HepG2 (cell line): ENCODE measurements around the gene PTGIS. TPM values are rescaled to one million over a fixed set of nuclear protein-coding genes. Genes with fewer than 3 reads are reported as not detected.

Experiments
- ATAC-seq: fragments of 200-7000 bp; cut with Tn5 transposase; 3 replicates; pipeline ENCODE4 v1.9.1; 2020; ENCODE audit warnings: mild to moderate bottlenecking, moderate library complexity
- BruUV-seq: library from RNA; stranded (reverse); fragments of 400-500 nt; replicated peaks from 2 replicates; lab custom pipeline; 2021; lab: Mats Ljungman, UMichigan
- CTCF ChIA-PET: fragments of 300-600 bp; formaldehyde crosslinking; extraction: SDS; loops from one replicate; lab custom pipeline; 2021; ENCODE audit warnings: low total read pairs, inconsistent platforms, low intra/inter-chr PET ratio; lab: Yijun Ruan, JAX
- POLR2A ChIA-PET: fragments of 350-600 bp; sonication (Branson Sonifier 250); formaldehyde crosslinking; loops from one replicate; lab custom pipeline; 2020; ENCODE audit warnings: antibody characterized with exemption, inconsistent platforms; lab: Yijun Ruan, JAX
- DNase-seq: peaks from one replicate; pipeline ENCODE4 v3.0.0-alpha.2; 2015; ENCODE audit warnings: low spot score
- FAIRE-seq: peaks from 3 replicates; lab custom pipeline; 2011; peaks lifted over from hg19 to GRCh38; lab: Jason Lieb, UNC
- H2AFZ ChIP-seq: one replicate; pipeline ENCODE4 v1.6.1; 2011; ENCODE audit warnings: low read length, inconsistent platforms
- H3K27ac ChIP-seq: fragments of 300-600 bp; 3 replicates; pipeline ENCODE4 v1.8.0; 2011; ENCODE audit warnings: mixed run types, mild to moderate bottlenecking, mixed read lengths, low read length, inconsistent platforms; ENCODE audit not compliant: insufficient read depth; ENCODE audit errors: extremely low read length
- H3K27me3 ChIP-seq, 2 experiments: fragments of 200-600 bp in 1 of 2; 2 replicates in 1 of 2; 3 replicates in 1 of 2; pipeline versions ENCODE4 v1.6.0 to v1.8.0; 2011; ENCODE audit warnings: low read length in 2 of 2, mild to moderate bottlenecking in 2 of 2, moderate library complexity in 2 of 2, inconsistent platforms in 1 of 2; ENCODE audit not compliant: insufficient read depth in 2 of 2, control insufficient read depth in 1 of 2
- H3K36me3 ChIP-seq, 2 experiments: fragments of 200-600 bp in 1 of 2; replicated peaks in 1 of 2; 2 replicates in 1 of 2; 3 replicates in 1 of 2; pipeline versions ENCODE4 v1.5.1 to v1.8.0; 2011; ENCODE audit warnings: low read length in 2 of 2, inconsistent platforms in 1 of 2; ENCODE audit not compliant: insufficient read depth in 2 of 2, control insufficient read depth in 1 of 2
- H3K4me1 ChIP-seq: 2 replicates; pipeline ENCODE4 v1.5.1; 2012; ENCODE audit warnings: low read length, inconsistent platforms; ENCODE audit not compliant: insufficient read depth
- H3K4me2 ChIP-seq: 2 replicates; pipeline ENCODE4 v1.6.0; 2011; ENCODE audit warnings: low read depth, low read length, inconsistent platforms
- H3K4me3 ChIP-seq, 3 experiments: fragments of 200-600 bp in 1 of 3; sonication (generic), shearing (Covaris generic) in 1 of 3; replicated peaks in 1 of 3; 2 replicates each; pipeline ENCODE4 v1.5.1; 2011 to 2016; ENCODE audit warnings: low read length in 3 of 3, inconsistent platforms in 2 of 3, low read depth in 2 of 3, mild to moderate bottlenecking in 2 of 3, control low read depth in 1 of 3, mixed read lengths in 1 of 3; ENCODE audit not compliant: insufficient read depth in 1 of 3
- H3K79me2 ChIP-seq: one replicate; pipeline ENCODE4 v1.6.1; 2011; ENCODE audit warnings: low read length, inconsistent platforms; ENCODE audit not compliant: insufficient read depth
- H3K9ac ChIP-seq: 2 replicates; pipeline ENCODE4 v1.6.0; 2011; ENCODE audit warnings: mild to moderate bottlenecking, low read depth, low read length, inconsistent platforms; ENCODE audit not compliant: insufficient read depth
- H3K9me3 ChIP-seq: 2 replicates; pipeline ENCODE4 v1.5.1; 2012; ENCODE audit warnings: mild to moderate bottlenecking, low read length
- H4K20me1 ChIP-seq: 2 replicates; pipeline ENCODE4 v1.6.0; 2011; ENCODE audit warnings: inconsistent platforms, mild to moderate bottlenecking, low read length, moderate library complexity; ENCODE audit not compliant: insufficient read depth
- FOXO1 ChIP-seq: sonication (generic); formaldehyde crosslinking; IDR thresholded peaks from 2 replicates; pipeline ENCODE4 v1.4.0; 2020; ENCODE audit warnings: missing genetic modification reagents
- MTA1 ChIP-seq: sonication (generic); formaldehyde crosslinking; IDR thresholded peaks from 2 replicates; pipeline ENCODE4 v1.4.0; 2020; ENCODE audit warnings: missing genetic modification reagents, mild to moderate bottlenecking, borderline replicate concordance
- ONECUT2 ChIP-seq: sonication (generic); formaldehyde crosslinking; IDR thresholded peaks from 2 replicates; pipeline ENCODE4 v1.4.0; 2020; ENCODE audit warnings: missing genetic modification reagents
- PBX3 ChIP-seq: sonication (generic); formaldehyde crosslinking; IDR thresholded peaks from 2 replicates; pipeline ENCODE4 v1.8.1; 2023; ENCODE audit warnings: missing genetic modification reagents, inconsistent platforms, borderline replicate concordance
- SAP130 ChIP-seq: IDR thresholded peaks from 2 replicates; pipeline ENCODE4 v1.6.1; 2016; ENCODE audit warnings: low read depth
- SATB2 ChIP-seq: sonication (generic); formaldehyde crosslinking; IDR thresholded peaks from 2 replicates; pipeline ENCODE4 v1.5.0; 2020; ENCODE audit warnings: missing genetic modification reagents
- SRSF9 ChIP-seq: fragments of 200-400 bp; formaldehyde crosslinking; IDR thresholded peaks from 2 replicates; pipeline ENCODE4 v1.6.1; 2018; ENCODE audit warnings: borderline replicate concordance, mild to moderate bottlenecking, low read depth, low read length; ENCODE audit not compliant: insufficient read depth, poor library complexity, severe bottlenecking
- SSRP1 ChIP-seq: IDR thresholded peaks from 2 replicates; pipeline ENCODE4 v1.6.1; 2016; ENCODE audit warnings: control low read depth
- ZKSCAN5 ChIP-seq: sonication (generic); formaldehyde crosslinking; IDR thresholded peaks from 2 replicates; pipeline ENCODE4 v1.5.1; 2020; ENCODE audit warnings: mild to moderate bottlenecking, missing genetic modification reagents
- ZNF101 ChIP-seq: sonication (generic); formaldehyde crosslinking; IDR thresholded peaks from 2 replicates; pipeline ENCODE4 v1.4.0; 2020; ENCODE audit warnings: mild to moderate bottlenecking, low read depth, missing genetic modification reagents, borderline replicate concordance
- ZNF296 ChIP-seq: sonication (generic); formaldehyde crosslinking; conservative IDR thresholded peaks from 2 replicates; pipeline ENCODE4 v1.5.0; 2020; ENCODE audit warnings: mild to moderate bottlenecking, missing genetic modification reagents
- ZNF788 ChIP-seq: sonication (generic); formaldehyde crosslinking; IDR thresholded peaks from 2 replicates; pipeline ENCODE4 v1.5.0; 2020; ENCODE audit warnings: mild to moderate bottlenecking, missing genetic modification reagents, borderline replicate concordance
- WGBS: methylation state at CpG from one replicate; pipeline ENCODE4 v1.1.6; 2017; ENCODE audit warnings: low lambda C conversion rate; 5-methylcytosine and 5-hydroxymethylcytosine counted together
- in situ Hi-C: cut with HindIII; loops from 2 replicates; pipeline ENCODE4 v1.10.0; 2017; ENCODE audit warnings: low pct_unique_long_range_greater_than_20kb; ENCODE audit not compliant: extremely low pct_ligation_motif_present
- intact Hi-C: fragments of 100-400 bp; cut with micrococcal nuclease; formaldehyde crosslinking; loops from one replicate; pipeline ENCODE4 v1.10.0; 2022; ENCODE audit not compliant: unreplicated experiment
- polyA plus RNA-seq, 8 experiments: library from polyadenylated mRNA; depleted of rRNA in 3 of 8; stranded (reverse) in 7 of 8; unstranded in 1 of 8; fragments of >200 nt; fragmentation: Illumina TruSeq in 4 of 8; extraction: Trizol in 4 of 8; gene quantifications; 2 replicates each; pipeline versions ENCODE4 v1.2.1 to v1.2.3, GENCODE V29; 2011 to 2016; ENCODE audit warnings: low read depth in 4 of 8, missing spikeins in 1 of 8, mixed read lengths in 1 of 8; ENCODE audit not compliant: insufficient read depth in 1 of 8
- total RNA-seq, 5 experiments: library from RNA; depleted of rRNA; stranded (reverse); fragments of >200 nt; fragmentation: Illumina TruSeq; extraction: Trizol; gene quantifications; 2 replicates each; pipeline ENCODE4 v1.2.3, GENCODE V29; 2016; ENCODE audit warnings: low read depth in 1 of 5
- TF ChIP-seq, protein P1 (sequence below): sonication (generic); formaldehyde crosslinking; IDR thresholded peaks from 2 replicates; pipeline ENCODE4 v1.5.0; 2020; ENCODE audit warnings: missing genetic modification reagents, mild to moderate bottlenecking, borderline replicate concordance
- TF ChIP-seq, protein P2 (sequence below): sonication (generic); formaldehyde crosslinking; IDR thresholded peaks from 2 replicates; pipeline ENCODE4 v1.4.0; 2020; ENCODE audit warnings: missing genetic modification reagents
- TF ChIP-seq, protein P3 (sequence below): sonication (generic); formaldehyde crosslinking; IDR thresholded peaks from 2 replicates; pipeline ENCODE4 v1.5.1; 2020; ENCODE audit warnings: missing genetic modification reagents, mild to moderate bottlenecking, borderline replicate concordance
- TF ChIP-seq, protein P4 (sequence below): sonication (generic); formaldehyde crosslinking; IDR thresholded peaks from 2 replicates; pipeline ENCODE4 v1.5.0; 2020; ENCODE audit warnings: mild to moderate bottlenecking, missing genetic modification reagents

Gene PTGIS
- total and polyA plus RNA-seq, 2 of the 13 experiments (the other 11 are each of a cell fraction or from before 2014, with no cell fraction given): not detected

DNA sequence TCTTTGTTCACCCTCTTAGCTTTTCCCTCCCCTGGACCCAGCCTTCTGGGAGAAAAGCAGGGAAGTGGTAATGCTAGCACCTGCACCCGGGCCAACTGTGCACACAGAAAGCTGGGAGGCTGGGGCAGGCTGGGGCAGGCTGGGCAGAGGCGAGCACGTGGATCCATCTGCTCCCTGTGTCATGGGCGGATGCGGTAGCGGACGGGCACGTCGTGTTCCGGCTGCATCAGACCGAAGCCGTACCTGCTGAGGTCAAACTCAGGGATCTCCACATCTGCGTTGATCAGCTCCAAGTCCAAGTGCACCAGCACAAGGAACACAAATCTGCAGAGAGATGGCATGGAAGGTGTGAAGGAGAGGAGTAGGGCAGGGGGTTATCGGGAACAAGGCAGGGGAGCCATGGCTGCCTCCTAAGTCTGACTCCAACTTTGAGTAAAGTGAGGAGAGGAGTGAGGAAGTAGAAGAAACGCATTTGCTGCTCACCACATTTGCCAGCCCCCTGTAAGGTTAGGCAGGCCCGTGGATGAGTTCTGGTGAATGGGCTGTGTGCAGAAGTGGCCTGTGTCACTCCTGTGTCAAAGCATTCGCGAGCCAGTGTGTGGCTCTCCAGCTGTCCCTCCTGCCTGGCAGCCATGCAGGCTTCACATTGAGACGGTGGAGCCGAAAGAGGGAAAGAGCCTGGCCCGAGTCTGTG lies 60.0 kb downstream of the PTGIS start (continued):
- TF ChIP-seq MTA1 (CRISPR knock-in tag): 0 out of 2 replicates have a peak, but pooled peaks have one; percentile 40
- TF ChIP-seq SATB2 (CRISPR knock-in tag): no peak
- TF ChIP-seq, protein P1, sequence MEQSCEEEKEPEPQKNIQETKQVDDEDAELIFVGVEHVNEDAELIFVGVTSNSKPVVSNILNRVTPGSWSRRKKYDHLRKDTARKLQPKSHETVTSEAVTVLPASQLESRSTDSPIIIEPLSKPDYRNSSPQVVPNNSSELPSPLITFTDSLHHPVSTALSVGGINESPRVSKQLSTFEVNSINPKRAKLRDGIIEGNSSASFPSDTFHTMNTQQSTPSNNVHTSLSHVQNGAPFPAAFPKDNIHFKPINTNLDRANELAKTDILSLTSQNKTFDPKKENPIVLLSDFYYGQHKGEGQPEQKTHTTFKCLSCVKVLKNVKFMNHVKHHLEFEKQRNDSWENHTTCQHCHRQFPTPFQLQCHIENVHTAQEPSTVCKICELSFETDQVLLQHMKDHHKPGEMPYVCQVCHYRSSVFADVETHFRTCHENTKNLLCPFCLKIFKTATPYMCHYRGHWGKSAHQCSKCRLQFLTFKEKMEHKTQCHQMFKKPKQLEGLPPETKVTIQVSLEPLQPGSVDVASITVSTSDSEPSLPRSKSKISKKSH (CRISPR knock-in tag): 0 out of 2 replicates have a peak, but pooled peaks have one; percentile 32

DNA sequence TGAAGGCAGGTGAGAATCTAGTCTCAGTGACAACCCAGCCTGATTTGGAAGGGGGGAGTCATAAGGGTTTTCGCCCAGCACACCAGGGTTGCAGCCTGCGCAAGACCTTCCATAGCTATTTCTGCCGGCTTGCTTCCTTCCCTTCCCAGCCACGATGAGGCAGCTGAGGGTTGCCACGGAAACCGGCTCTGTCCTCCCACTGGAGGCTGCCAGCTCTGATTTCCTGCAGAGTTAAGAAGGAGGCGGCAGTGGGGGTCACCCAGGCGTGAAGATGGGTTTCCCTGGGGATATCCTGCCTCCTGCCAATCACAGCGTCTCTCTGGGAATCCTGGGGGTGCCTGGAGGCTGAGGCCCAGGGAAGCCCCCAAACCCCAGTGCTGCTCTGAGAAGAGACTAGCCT lies 62.4 kb downstream of the PTGIS start:
- no peaks in the 10 kb centered on the region for H4K20me1 ChIP-seq
- no peaks in the 10 kb centered on the region for H3K9me3 ChIP-seq
- no peak overlapping the region for H3K4me3 ChIP-seq
- 23% methylated on average over 9 of the region's 9 CpGs for WGBS
- ATAC-seq: no peak
- H3K79me2 ChIP-seq: no peaks in the 10 kb centered on the region
- intact Hi-C loops: no loop called here
- no peak overlapping the region for H3K9ac ChIP-seq
- FAIRE-seq: no peak
- in situ Hi-C loops: no loop called here
- no peak overlapping the region for H3K4me2 ChIP-seq
- POLR2A ChIA-PET: no interaction called here
- H3K27me3 ChIP-seq: peaks cover 0 to 39% of the 10 kb centered on the region in 2 experiments; a peak in 3 of 5 replicates
- H3K4me1 ChIP-seq: no peaks in the 10 kb centered on the region
- no TSS peak for BruUV-seq
- CTCF ChIA-PET: no interaction called here
- no peak overlapping the region for H2AFZ ChIP-seq
- H3K27ac ChIP-seq: no peak overlapping the region
- no peaks in the 10 kb centered on the region for H3K36me3 ChIP-seq
- DNase-seq: no peak
- TF ChIP-seq SAP130: no peak
- TF ChIP-seq SRSF9: no peak
- TF ChIP-seq ONECUT2 (CRISPR knock-in tag): no peak
- no peak for TF ChIP-seq ZNF788 (CRISPR knock-in tag)
- TF ChIP-seq, protein P2, sequence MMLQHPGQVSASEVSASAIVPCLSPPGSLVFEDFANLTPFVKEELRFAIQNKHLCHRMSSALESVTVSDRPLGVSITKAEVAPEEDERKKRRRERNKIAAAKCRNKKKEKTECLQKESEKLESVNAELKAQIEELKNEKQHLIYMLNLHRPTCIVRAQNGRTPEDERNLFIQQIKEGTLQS: no peak
- no peak for TF ChIP-seq PBX3
- TF ChIP-seq ZNF296 (CRISPR knock-in tag): no peak
- TF ChIP-seq, protein P3, sequence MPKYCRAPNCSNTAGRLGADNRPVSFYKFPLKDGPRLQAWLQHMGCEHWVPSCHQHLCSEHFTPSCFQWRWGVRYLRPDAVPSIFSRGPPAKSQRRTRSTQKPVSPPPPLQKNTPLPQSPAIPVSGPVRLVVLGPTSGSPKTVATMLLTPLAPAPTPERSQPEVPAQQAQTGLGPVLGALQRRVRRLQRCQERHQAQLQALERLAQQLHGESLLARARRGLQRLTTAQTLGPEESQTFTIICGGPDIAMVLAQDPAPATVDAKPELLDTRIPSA (CRISPR knock-in tag): no peak
- TF ChIP-seq ZKSCAN5 (CRISPR knock-in tag): no peak
- TF ChIP-seq, protein P4, sequence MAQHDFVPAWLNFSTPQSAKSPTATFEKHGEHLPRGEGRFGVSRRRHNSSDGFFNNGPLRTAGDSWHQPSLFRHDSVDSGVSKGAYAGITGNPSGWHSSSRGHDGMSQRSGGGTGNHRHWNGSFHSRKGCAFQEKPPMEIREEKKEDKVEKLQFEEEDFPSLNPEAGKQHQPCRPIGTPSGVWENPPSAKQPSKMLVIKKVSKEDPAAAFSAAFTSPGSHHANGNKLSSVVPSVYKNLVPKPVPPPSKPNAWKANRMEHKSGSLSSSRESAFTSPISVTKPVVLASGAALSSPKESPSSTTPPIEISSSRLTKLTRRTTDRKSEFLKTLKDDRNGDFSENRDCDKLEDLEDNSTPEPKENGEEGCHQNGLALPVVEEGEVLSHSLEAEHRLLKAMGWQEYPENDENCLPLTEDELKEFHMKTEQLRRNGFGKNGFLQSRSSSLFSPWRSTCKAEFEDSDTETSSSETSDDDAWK: no peak
- TF ChIP-seq SSRP1 (CRISPR knock-in tag): no peak
- no peak for TF ChIP-seq FOXO1
- TF ChIP-seq ZNF101 (CRISPR knock-in tag): no peak
